ENCODE data around the gene SLBP. TPM values are rescaled to one million over a fixed set of nuclear protein-coding genes. Genes with fewer than 3 reads are reported as not detected.

SLBP gene
- total and polyA plus RNA-seq, 2 of the 8 experiments (the other 6 are each of a cell fraction or from before 2014, with no cell fraction given): 44.1 to 49.0 TPM

DNA sequence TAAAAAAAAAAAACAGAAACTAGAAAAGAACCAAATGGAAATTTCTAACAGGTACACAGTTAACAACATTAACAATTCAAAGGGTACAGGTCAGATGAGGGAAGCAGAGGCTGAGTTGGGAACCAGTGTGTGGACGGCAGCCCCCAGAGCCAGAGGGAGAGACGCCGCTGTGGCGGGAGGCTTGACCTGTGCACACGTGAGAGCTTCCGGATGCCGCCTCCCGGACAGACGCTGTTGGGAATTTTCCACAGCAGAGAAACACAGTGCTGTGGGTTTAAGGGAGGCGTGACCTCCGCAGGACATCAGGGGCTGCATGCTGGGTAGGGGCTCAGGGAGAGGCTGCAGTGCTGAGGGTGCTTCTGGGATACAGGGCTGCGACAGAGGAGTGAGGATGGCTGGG is 31.4 kb upstream of the SLBP start:
- WGBS, 2 experiments (ENCODE audit: extremely low coverage in 1 of 2, insufficient coverage in 1 of 2, insufficient read length in 1 of 2, insufficient replicate concordance in 2 of 2, low coverage in 1 of 2, low lambda C conversion rate in 2 of 2, missing lambda C conversion rate in 1 of 2): 85% methylated on average over 12 of the region's 12 CpGs; no CpG with 5 or more reads in 1 of the 2 experiments
- ChIA-PET CTCF (ENCODE audit: partially characterized antibody) (interaction anchor here (1.1 to 52.9 kb wide), 7 partner anchors 13 to 158 kb away, joined by 3 to 2507 read pairs (median 15); partner anchors contain the start of gene FGFR3), POLR2A (ENCODE audit: partially characterized antibody) (interaction anchor here (0.7 to 5.6 kb wide), 8 partner anchors 10 to 416 kb away, joined by 3 to 38 read pairs (median 4); partner anchors contain the start of genes LETM1, TACC3 and TMEM129)
- no peak overlapping the region for H3K4ac ChIP-seq (replicated peaks; ENCODE audit: insufficient read length, low read depth, low read length)
- no peaks in the 10 kb centered on the region for H3K23me2 ChIP-seq (ENCODE audit: low read depth, low read length)
- H3K27ac ChIP-seq (ENCODE audit: low read depth, low read length): no peak overlapping the region
- no peak for FAIRE-seq
- H2BK5ac ChIP-seq (ENCODE audit: low read depth, low read length): no peak overlapping the region; the same call in 1 of the 2 replicates
- H4K8ac ChIP-seq (ENCODE audit: extremely low read depth, insufficient read depth, low read length): no peak overlapping the region
- no peak overlapping the region for H3K9ac ChIP-seq (replicated peaks in 1 of 4; ENCODE audit: extremely low read depth in 1 of 4, low read depth in 3 of 4, low read length in 3 of 4)
- H3K14ac ChIP-seq (ENCODE audit: insufficient read length): no peak overlapping the region
- no peak for TF ChIP-seq JUND (IDR thresholded peaks at IDR 0.05; ENCODE audit: low read length)
- no peak for TF ChIP-seq TCF12 (IDR thresholded peaks at IDR 0.05; ENCODE audit: low read depth, low read length)
- TF ChIP-seq EGR1 (IDR thresholded peaks at IDR 0.05; ENCODE audit: borderline replicate concordance, low read depth, low read length): no peak
- H3K4me2 ChIP-seq (ENCODE audit: insufficient read depth in 1 of 2, low read depth in 2 of 2, low read length in 2 of 2): no peak overlapping the region
- DNase-seq (ENCODE audit: low read depth in 1 of 2, low spot score in 2 of 2): no peak
- no peak overlapping the region for H3K18ac ChIP-seq (ENCODE audit: extremely low read depth, low read length)
- H2AFZ ChIP-seq (ENCODE audit: low read length): no peak overlapping the region
- H4K20me1 ChIP-seq (replicated peaks in 1 of 2; ENCODE audit: control insufficient read depth in 1 of 2, insufficient read depth in 2 of 2, low read length in 2 of 2): peaks cover 8 to 9% of the 10 kb centered on the region in 2 experiments
- no peak overlapping the region for H2BK15ac ChIP-seq (ENCODE audit: low read length)
- no peak overlapping the region for H4K5ac ChIP-seq (ENCODE audit: insufficient read length, low read depth, low read length)
- H2BK12ac ChIP-seq (ENCODE audit: low read depth, low read length): no peak overlapping the region
- no peaks in the 10 kb centered on the region for H3K79me1 ChIP-seq (ENCODE audit: low read depth, low read length)
- H3K9me3 ChIP-seq (ENCODE audit: insufficient read depth in 2 of 2, low read depth in 1 of 2, low read length in 1 of 2): no peaks in the 10 kb centered on the region
- no peak overlapping the region for H4K91ac ChIP-seq (replicated peaks; ENCODE audit: insufficient read length, low read length)
- no peak overlapping the region for H3K4me3 ChIP-seq (ENCODE audit: extremely low read depth in 1 of 4, insufficient read depth in 2 of 4, low read depth in 3 of 4, low read length in 4 of 4)
- no peak overlapping the region for H2BK120ac ChIP-seq (replicated peaks; ENCODE audit: low read depth, low read length)
- H3K23ac ChIP-seq (ENCODE audit: insufficient read length): no peak overlapping the region
- no peak overlapping the region for H2BK20ac ChIP-seq (ENCODE audit: low read length)
- no peak overlapping the region for H2AK5ac ChIP-seq (ENCODE audit: low read depth, low read length)
- H3K4me1 ChIP-seq (replicated peaks in 1 of 4; ENCODE audit: control insufficient read depth in 3 of 4, insufficient read depth in 4 of 4, low read length in 3 of 4): peaks cover 0 to 6% (median 4%) of the 10 kb centered on the region in 4 experiments; a peak in 5 of 7 replicates
- peaks cover 21 to 55% (median 45%) of the 10 kb centered on the region in 4 experiments for H3K36me3 ChIP-seq (ENCODE audit: control insufficient read depth in 2 of 4, insufficient read depth in 4 of 4, low read length in 3 of 4)
- H3K79me2 ChIP-seq (ENCODE audit: control insufficient read depth in 1 of 2, insufficient read depth in 2 of 2, low read length in 2 of 2): no peaks in the 10 kb centered on the region
- H3K56ac ChIP-seq (replicated peaks; ENCODE audit: insufficient read length, low read depth, low read length): no peak overlapping the region
- peaks cover 0 to 4% (median 0%) of the 10 kb centered on the region in 4 experiments; a peak in 2 of 7 replicates for H3K27me3 ChIP-seq (replicated peaks in 1 of 4; ENCODE audit: control insufficient read depth in 3 of 4, extremely low read depth in 1 of 4, insufficient read depth in 3 of 4, low read length in 3 of 4)

All from H1 (cell line).